ENCODE results near the gene PGBD4.

PGBD4 gene

DNA sequence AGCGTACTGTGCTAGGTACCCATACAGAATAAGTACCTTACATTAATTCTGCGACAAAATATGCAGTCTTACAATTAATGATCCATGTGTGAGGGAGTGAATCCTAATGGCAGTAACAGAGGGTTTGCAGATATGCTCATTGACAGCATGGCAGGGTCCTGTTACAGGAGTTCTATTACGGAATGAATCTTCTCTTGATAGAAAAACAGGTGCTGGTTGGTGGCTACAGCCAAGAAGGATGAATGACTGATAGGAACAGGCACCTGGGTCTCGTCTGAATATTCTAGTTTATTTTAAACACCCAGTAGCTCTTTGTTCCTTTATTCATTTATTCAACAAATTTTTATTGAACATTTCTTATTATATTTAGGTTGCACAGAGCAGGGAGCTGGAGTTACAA is 22.8 kb downstream of the PGBD4 start:
- Mint-ChIP-seq H3K4me1 (ENCODE audit: low read depth) (no peaks in the 10 kb centered on the region), H3K9me3 (no peaks in the 10 kb centered on the region), H3K36me3 (ENCODE audit: low read depth) (no peaks in the 10 kb centered on the region), H3K4me3 (no peak overlapping the region), H3K27me3 (peaks cover 10% of the 10 kb centered on the region), H3K27ac (no peak overlapping the region)
- intact Hi-C loops (cut with micrococcal nuclease): no loop called here

DNA sequence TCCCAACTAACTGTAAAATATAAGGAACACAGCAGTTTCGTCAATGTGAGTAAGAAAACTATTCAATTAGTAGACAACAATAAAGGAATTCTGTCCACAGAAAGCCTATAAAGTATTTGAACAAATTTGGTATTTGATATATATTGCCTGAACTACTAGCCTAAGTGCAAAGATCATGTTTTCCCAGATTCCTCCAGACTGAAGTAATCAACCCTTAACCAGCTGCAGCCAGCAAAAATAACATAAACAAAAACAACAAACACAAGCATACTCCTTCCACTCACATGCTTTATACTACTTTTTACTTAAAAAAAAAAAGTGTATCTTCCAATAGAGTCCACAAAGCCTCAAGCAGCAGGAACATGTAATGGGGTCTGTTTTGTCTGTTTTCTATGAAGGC is 24.1 kb downstream of the PGBD4 start:
- H3K27ac Mint-ChIP-seq: no peak overlapping the region
- no peaks in the 10 kb centered on the region for H3K4me1 Mint-ChIP-seq (ENCODE audit: low read depth)
- H3K9me3 Mint-ChIP-seq: no peaks in the 10 kb centered on the region
- intact Hi-C loops (cut with micrococcal nuclease): no loop called here
- peaks cover 10% of the 10 kb centered on the region for H3K27me3 Mint-ChIP-seq
- no peaks in the 10 kb centered on the region for H3K36me3 Mint-ChIP-seq (ENCODE audit: low read depth)
- no peak overlapping the region for H3K4me3 Mint-ChIP-seq

DNA sequence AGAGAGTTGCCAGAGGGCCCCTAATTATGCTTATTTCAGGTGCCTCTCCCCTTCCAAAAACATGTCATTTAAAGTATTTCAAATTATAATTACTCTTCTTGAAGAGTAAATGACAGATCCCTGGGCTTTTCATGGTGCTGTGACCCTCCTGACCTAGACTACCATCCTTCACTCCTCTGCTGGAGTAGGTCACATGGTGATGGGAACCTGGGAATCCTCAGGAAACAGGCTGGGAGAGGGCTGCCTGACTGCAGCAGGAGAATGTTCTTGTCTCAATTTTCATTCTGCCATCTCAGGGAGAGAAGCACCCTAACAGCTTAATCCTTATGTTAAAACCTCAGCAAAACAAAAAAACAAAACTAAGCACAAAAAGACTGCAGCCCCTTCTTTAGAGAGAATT is 24.6 kb downstream of the PGBD4 start:
- Mint-ChIP-seq H3K4me3 (no peak overlapping the region), H3K4me1 (ENCODE audit: low read depth) (no peaks in the 10 kb centered on the region), H3K27ac (no peak overlapping the region), H3K27me3 (peaks cover 9% of the 10 kb centered on the region), H3K36me3 (ENCODE audit: low read depth) (no peaks in the 10 kb centered on the region), H3K9me3 (no peaks in the 10 kb centered on the region)
- intact Hi-C loops (cut with micrococcal nuclease): no loop called here

DNA sequence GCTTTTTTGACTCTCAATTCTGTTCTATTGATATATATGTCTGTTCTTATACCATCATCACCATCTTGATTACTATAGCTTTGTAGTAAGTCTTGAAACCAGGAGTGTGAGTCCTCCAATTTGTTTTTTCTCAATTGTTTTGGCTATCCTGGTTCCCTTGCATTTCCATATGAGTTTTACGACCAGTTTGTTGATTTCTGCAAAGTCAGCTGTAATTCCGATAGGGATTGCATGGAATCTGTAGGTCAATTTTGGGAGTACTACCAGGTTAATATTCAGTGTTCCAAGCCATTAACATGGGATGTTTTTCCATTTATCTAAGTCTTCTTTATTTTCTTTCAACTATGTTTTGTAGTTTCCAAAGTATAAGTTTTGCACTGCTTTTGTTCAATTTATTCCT is 27.0 kb downstream of the PGBD4 start:
- peaks cover 6% of the 10 kb centered on the region for H3K27me3 Mint-ChIP-seq
- intact Hi-C loops (cut with micrococcal nuclease): no loop called here
- no peaks in the 10 kb centered on the region for H3K4me1 Mint-ChIP-seq (ENCODE audit: low read depth)
- no peak overlapping the region for H3K4me3 Mint-ChIP-seq
- H3K9me3 Mint-ChIP-seq: no peaks in the 10 kb centered on the region
- H3K36me3 Mint-ChIP-seq (ENCODE audit: low read depth): no peaks in the 10 kb centered on the region
- no peak overlapping the region for H3K27ac Mint-ChIP-seq

DNA sequence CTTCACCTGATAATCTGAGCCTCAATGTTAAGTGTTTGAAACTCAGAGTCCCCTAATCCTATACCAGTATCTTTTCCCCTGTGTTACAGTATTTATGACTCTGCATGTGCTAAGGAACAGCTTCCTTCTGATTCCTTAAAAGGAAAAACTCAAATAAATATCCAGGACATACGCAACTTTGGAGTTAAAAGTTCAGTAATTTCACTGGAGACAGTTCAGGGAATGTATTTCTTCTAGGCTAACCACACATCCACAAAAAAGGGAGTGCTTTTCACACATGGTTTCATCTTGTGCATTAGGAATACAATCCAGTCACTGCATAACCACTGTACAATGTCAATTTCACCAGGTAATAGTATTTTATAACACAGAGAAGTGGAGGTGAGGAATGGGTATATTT is 31.0 kb downstream of the PGBD4 start:
- Mint-ChIP-seq H3K9me3 (no peaks in the 10 kb centered on the region), H3K27ac (no peak overlapping the region), H3K4me1 (ENCODE audit: low read depth) (no peaks in the 10 kb centered on the region), H3K27me3 (peaks cover 3% of the 10 kb centered on the region), H3K4me3 (no peak overlapping the region), H3K36me3 (ENCODE audit: low read depth) (peaks cover 9% of the 10 kb centered on the region)
- intact Hi-C loops (cut with micrococcal nuclease): no loop called here

DNA sequence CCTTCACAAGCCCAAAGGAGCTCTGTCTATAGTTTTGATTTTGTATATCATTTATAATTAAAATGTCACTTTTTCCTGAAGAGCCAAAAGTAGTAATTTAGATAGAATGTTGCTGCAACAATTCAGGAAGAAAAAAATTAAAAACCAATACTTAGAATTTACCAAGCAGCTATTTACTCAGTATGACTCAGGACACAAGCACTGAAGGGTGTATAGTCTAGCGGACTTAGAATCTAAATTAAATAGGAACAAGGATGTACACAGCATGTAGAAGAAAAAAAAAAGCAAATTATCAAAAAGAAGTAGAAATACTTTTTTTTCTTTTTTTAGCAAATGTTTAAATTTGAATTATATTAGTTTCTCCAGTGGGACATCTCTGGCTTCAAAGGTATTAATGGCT is 31.6 kb downstream of the PGBD4 start:
- no peaks in the 10 kb centered on the region for H3K9me3 Mint-ChIP-seq
- H3K4me1 Mint-ChIP-seq (ENCODE audit: low read depth): no peaks in the 10 kb centered on the region
- H3K36me3 Mint-ChIP-seq (ENCODE audit: low read depth): peaks cover 15% of the 10 kb centered on the region
- H3K4me3 Mint-ChIP-seq: no peak overlapping the region
- H3K27ac Mint-ChIP-seq: no peak overlapping the region
- H3K27me3 Mint-ChIP-seq: no peaks in the 10 kb centered on the region
- intact Hi-C loops (cut with micrococcal nuclease): no loop called here

DNA sequence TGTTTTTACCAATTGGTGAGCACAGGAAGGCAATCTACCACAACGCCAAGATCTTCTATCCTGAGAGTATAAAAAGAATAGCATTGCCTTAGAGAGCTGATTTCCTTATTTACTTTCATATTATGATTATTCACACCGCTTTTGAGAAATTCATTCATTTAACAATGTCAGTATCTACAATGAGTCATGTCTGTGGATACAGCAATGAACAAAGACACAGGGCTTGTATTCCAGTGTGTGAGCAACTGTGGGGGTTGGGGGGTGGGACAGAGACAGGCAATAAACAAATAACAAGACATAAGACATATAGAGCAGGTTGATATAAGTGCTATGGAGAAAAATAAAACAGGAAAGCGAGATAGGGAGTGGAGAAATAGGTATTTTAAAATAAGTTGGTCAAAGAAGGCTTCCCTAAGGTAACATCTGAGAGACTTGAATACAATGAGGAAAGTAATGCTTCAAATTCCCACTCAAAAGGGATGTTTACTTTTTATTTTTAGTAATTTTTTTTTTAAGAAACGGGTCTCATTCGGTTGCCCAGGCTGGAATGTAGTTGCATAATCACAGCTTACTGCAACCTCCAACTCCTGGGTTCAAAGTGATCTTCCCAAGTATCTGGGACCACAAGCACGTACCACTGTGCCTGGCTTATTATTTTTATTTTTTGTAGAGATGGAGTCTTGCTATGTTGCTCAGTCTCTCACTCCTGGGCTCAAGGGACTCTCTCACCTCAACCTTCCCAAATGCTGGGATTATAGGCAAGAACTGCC is 45.7 kb downstream of the PGBD4 start:
- H3K27ac Mint-ChIP-seq: no peak overlapping the region
- peaks cover 89% of the 10 kb centered on the region for H3K36me3 Mint-ChIP-seq (ENCODE audit: low read depth)
- H3K4me3 Mint-ChIP-seq: no peak overlapping the region
- H3K27me3 Mint-ChIP-seq: no peaks in the 10 kb centered on the region
- intact Hi-C loops (cut with micrococcal nuclease): no loop called here
- H3K4me1 Mint-ChIP-seq (ENCODE audit: low read depth): no peaks in the 10 kb centered on the region
- no peaks in the 10 kb centered on the region for H3K9me3 Mint-ChIP-seq

DNA sequence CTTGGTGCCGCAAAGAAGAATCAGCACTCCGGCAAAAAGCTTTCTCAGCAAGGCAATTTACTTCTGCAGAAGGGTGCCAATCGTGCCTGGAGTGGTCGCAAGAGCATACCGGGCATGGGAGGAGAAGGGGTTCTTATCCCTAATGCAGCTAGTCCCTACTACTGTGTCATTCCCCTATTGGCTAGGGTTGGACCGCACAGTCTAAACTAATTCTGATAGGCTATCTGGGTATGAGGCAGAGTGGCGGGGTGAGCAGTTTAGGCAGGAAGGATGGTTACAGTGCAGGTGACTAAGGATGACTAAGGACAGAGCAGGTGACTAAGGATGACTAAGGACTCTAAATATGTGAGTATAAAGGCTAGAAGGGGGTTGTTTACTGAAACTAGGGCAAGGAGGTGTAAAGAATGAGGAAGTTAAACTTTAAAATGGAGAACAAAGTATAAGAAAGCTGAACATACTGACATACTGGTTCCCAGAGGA is 52.9 kb downstream of the PGBD4 start:
- peaks cover 94% of the 10 kb centered on the region for H3K36me3 Mint-ChIP-seq (ENCODE audit: low read depth)
- H3K27me3 Mint-ChIP-seq: no peaks in the 10 kb centered on the region
- H3K27ac Mint-ChIP-seq: no peak overlapping the region
- H3K4me3 Mint-ChIP-seq: no peak overlapping the region
- H3K4me1 Mint-ChIP-seq (ENCODE audit: low read depth): peaks cover 9% of the 10 kb centered on the region
- intact Hi-C loops (cut with micrococcal nuclease): no loop called here
- peaks cover 45% of the 10 kb centered on the region for H3K9me3 Mint-ChIP-seq

DNA sequence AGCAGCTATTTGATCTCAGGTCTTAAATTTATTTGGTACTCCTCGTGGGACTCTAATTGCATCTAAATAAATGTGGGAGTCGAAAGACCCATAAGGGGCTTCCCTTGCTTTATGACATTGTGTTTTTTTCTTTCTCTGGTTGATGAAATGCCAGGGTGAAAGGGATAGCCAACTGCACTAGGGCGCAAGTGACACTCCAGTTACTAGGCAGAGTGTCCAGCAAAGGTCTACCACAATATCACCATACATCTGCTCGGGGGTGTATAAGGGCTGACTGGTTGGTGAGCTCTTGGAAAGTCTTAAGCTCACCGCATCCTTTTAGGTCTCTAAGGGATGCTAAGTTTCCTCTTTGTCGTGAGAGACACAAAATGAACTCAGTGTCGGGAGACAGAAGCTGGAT is 54.0 kb downstream of the PGBD4 start:
- intact Hi-C loops (cut with micrococcal nuclease): no loop called here
- no peak overlapping the region for H3K27ac Mint-ChIP-seq
- H3K4me1 Mint-ChIP-seq (ENCODE audit: low read depth): peaks cover 9% of the 10 kb centered on the region
- peaks cover 94% of the 10 kb centered on the region for H3K36me3 Mint-ChIP-seq (ENCODE audit: low read depth)
- peaks cover 56% of the 10 kb centered on the region for H3K9me3 Mint-ChIP-seq
- no peaks in the 10 kb centered on the region for H3K27me3 Mint-ChIP-seq
- H3K4me3 Mint-ChIP-seq: no peak overlapping the region
